GM12878 (cell line): ENCODE results near the gene BAZ2A. TPM values are rescaled to one million over a fixed set of nuclear protein-coding genes. Genes with fewer than 3 reads are reported as not detected.
A peak's percentile ranks its signal among the peaks of the same experiment; 100 is the strongest.

Experiments
- CBFB ChIP-seq: IDR thresholded peaks from 2 replicates; pipeline ENCODE4 v1.6.1; 2016; ENCODE audit warnings: antibody characterized with exemption, low read depth
- CEBPB ChIP-seq, 2 experiments: fragments of 150-350 bp in 1 of 2; IDR thresholded peaks; 2 replicates each; pipeline ENCODE4 v1.6.1; 2012 to 2014; ENCODE audit warnings: low read depth in 2 of 2, low read length in 2 of 2, borderline replicate concordance in 1 of 2, inconsistent platforms in 1 of 2
- CREB1 ChIP-seq: IDR thresholded peaks from 2 replicates; pipeline ENCODE4 v1.6.1; 2012; ENCODE audit warnings: low read depth, mild to moderate bottlenecking, inconsistent platforms
- DPF2 ChIP-seq: fragments of 450-650 bp; IDR thresholded peaks from 2 replicates; pipeline ENCODE4 v1.6.1; 2017; ENCODE audit warnings: mild to moderate bottlenecking
- HDAC6 ChIP-seq: fragments of 200-600 bp; sonication (generic); IDR thresholded peaks from one replicate; pipeline ENCODE4 v1.8.0; 2017; ENCODE audit warnings: antibody characterized with exemption; ENCODE audit not compliant: unreplicated experiment
- IKZF1 ChIP-seq: fragments of 450-650 bp; conservative IDR thresholded peaks from 2 replicates; pipeline ENCODE4 v1.6.1; 2017; ENCODE audit warnings: antibody characterized with exemption, mild to moderate bottlenecking
- IKZF2 ChIP-seq, 2 experiments: fragments of 450-650 bp; IDR thresholded peaks; 2 replicates each; pipeline ENCODE4 v1.6.1; 2017; ENCODE audit warnings: mild to moderate bottlenecking in 2 of 2, moderate library complexity in 2 of 2
- KAT2A ChIP-seq: conservative IDR thresholded peaks from 2 replicates; pipeline ENCODE4 v1.6.1; 2011; ENCODE audit warnings: low read depth, low read length; ENCODE audit not compliant: control insufficient read depth
- MEF2B ChIP-seq: fragments of 450-650 bp; IDR thresholded peaks from 2 replicates; pipeline ENCODE4 v1.6.1; 2018; ENCODE audit warnings: mild to moderate bottlenecking, moderate library complexity; ENCODE audit not compliant: partially characterized antibody, poor library complexity, severe bottlenecking
- MTA2 ChIP-seq: fragments of 450-650 bp; IDR thresholded peaks from 2 replicates; pipeline ENCODE4 v1.6.1; 2016; ENCODE audit warnings: low read depth, mild to moderate bottlenecking, moderate library complexity
- NFIC ChIP-seq: IDR thresholded peaks from 2 replicates; pipeline ENCODE4 v1.6.1; 2012; ENCODE audit warnings: low read depth, mild to moderate bottlenecking, inconsistent platforms, low read length, moderate library complexity
- NR2C1 ChIP-seq: fragments of 450-650 bp; IDR thresholded peaks from 2 replicates; pipeline ENCODE4 v1.6.1; 2017; ENCODE audit warnings: antibody characterized with exemption, mild to moderate bottlenecking, moderate library complexity
- NR2F1 ChIP-seq: fragments of 450-650 bp; conservative IDR thresholded peaks from 2 replicates; pipeline ENCODE4 v1.6.1; 2017; ENCODE audit warnings: mild to moderate bottlenecking
- POLR2AphosphoS2 ChIP-seq: IDR thresholded peaks from 2 replicates; pipeline ENCODE4 v1.6.1; 2011; ENCODE audit warnings: low read depth, mild to moderate bottlenecking, low read length, improper control_type of control experiment, moderate library complexity
- POU2F2 ChIP-seq: IDR thresholded peaks from 3 replicates; pipeline ENCODE4 v1.6.1; 2011; ENCODE audit warnings: low read depth, mild to moderate bottlenecking, low read length, borderline replicate concordance
- RBBP5 ChIP-seq: fragments of 200-600 bp; sonication (generic); conservative IDR thresholded peaks from 2 replicates; pipeline ENCODE4 v1.6.1; 2016
- RUNX3 ChIP-seq: IDR thresholded peaks from 2 replicates; pipeline ENCODE4 v1.6.1; 2012; ENCODE audit warnings: low read length, inconsistent platforms
- TCF12 ChIP-seq: IDR thresholded peaks from 2 replicates; pipeline ENCODE4 v1.6.1; 2011; ENCODE audit warnings: low read depth, mild to moderate bottlenecking, low read length
- ZNF207 ChIP-seq: fragments of 450-650 bp; IDR thresholded peaks from 2 replicates; pipeline ENCODE4 v1.6.1; 2014; ENCODE audit warnings: antibody characterized with exemption, mild to moderate bottlenecking, borderline replicate concordance
- polyA plus RNA-seq, 11 experiments: library from polyadenylated mRNA; depleted of rRNA in 4 of 11; unstranded in 6 of 11; stranded (reverse) in 5 of 11; fragments of >200 nt; fragmentation: Nextera tagmentation in 4 of 11; fragmentation: Illumina TruSeq in 1 of 11; extraction: Ambion mirVana in 4 of 11; extraction: Trizol in 1 of 11; gene quantifications; 1 replicate in 1 of 11; 2 replicates in 10 of 11; pipeline versions ENCODE4 v1.2.1 to v1.2.3, GENCODE V29; 2011 to 2016; ENCODE audit warnings: inconsistent platforms in 2 of 11, missing spikeins in 2 of 11, low read depth in 1 of 11
- total RNA-seq, 4 experiments: library from RNA; depleted of rRNA in 3 of 4; stranded (reverse); fragments of >200 nt in 3 of 4; fragmentation: Illumina TruSeq in 1 of 4; extraction: Trizol in 1 of 4; gene quantifications; 2 replicates each; pipeline versions ENCODE4 v1.2.1 to v1.2.3, GENCODE V29; 2013 to 2021
- TF ChIP-seq, protein P1 (sequence below): fragments of 450-650 bp; IDR thresholded peaks from 2 replicates; pipeline ENCODE4 v1.6.1; 2018; ENCODE audit warnings: borderline replicate concordance, mild to moderate bottlenecking; ENCODE audit not compliant: partially characterized antibody
- TF ChIP-seq, protein P2 (sequence below): fragments of 450-650 bp; IDR thresholded peaks from 2 replicates; pipeline ENCODE4 v1.6.1; 2017; ENCODE audit warnings: low read depth, mild to moderate bottlenecking, moderate library complexity
- TF ChIP-seq, protein P3 (sequence below): fragments of 450-650 bp; conservative IDR thresholded peaks from 2 replicates; pipeline ENCODE4 v1.6.1; 2017; ENCODE audit warnings: mild to moderate bottlenecking, moderate library complexity
- TF ChIP-seq, protein P4 (sequence below): IDR thresholded peaks from 2 replicates; pipeline ENCODE4 v1.6.1; 2012; ENCODE audit warnings: low read depth, low read length, improper control_type of control experiment

BAZ2A gene
- total and polyA plus RNA-seq, 10 of the 15 experiments (the other 5 are each of a cell fraction or from before 2014, with no cell fraction given) = 4.8 to 90.2 (median 29.9) TPM

DNA sequence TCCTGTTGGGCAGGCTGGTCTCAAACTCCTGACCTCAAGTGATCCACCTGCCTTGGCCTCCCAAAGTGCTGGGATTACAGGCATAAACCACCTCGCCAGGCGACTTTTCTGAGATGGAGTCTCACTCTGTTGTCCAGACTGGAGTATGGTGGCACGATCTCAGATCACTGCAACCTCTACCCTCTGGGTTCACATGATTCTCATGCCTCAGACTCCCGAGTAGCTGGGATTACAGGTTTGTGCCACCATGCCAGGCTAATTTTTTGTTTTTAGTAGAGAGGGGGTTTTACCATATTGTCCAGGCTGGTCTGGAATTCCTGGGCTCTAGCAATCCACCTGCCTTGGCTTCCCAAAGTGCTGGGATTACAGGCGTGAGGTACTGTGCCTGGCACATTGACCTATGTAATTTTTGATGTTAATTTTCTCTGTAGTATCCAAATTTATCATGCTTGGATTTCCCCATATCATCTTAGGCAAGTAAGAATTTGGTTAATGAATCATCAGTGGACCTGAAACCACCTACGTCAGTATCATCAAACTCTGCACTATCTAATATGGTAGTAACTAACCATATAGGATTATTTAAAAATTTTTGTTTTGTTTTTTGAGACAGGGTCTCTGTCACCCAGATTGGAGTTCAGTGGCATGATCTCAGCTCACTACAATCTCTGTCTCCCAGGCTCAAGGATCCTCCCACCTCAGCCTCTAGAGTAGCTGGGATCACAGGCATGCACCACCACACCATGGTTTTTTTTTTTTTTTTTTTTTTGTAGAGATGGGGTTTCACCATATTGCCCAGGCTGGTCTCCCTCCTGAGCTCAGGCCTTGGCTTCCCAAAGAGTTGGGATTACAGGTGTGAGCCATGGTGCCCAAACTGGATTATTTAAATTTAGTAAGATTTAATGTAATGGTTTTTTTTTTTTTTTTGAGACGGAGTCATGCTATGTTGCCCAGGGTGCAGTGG is 27.6 kb upstream of the BAZ2A start (continued):
- peak; percentile 15 for TF ChIP-seq MEF2B
- peak; percentile 58; the same call in 1 of the 2 replicates for TF ChIP-seq RUNX3
- TF ChIP-seq POU2F2 = no peak
- TF ChIP-seq HDAC6 = no peak
- peak; percentile 54 for TF ChIP-seq MTA2
- no peak for TF ChIP-seq ZNF207
- TF ChIP-seq, protein P1, sequence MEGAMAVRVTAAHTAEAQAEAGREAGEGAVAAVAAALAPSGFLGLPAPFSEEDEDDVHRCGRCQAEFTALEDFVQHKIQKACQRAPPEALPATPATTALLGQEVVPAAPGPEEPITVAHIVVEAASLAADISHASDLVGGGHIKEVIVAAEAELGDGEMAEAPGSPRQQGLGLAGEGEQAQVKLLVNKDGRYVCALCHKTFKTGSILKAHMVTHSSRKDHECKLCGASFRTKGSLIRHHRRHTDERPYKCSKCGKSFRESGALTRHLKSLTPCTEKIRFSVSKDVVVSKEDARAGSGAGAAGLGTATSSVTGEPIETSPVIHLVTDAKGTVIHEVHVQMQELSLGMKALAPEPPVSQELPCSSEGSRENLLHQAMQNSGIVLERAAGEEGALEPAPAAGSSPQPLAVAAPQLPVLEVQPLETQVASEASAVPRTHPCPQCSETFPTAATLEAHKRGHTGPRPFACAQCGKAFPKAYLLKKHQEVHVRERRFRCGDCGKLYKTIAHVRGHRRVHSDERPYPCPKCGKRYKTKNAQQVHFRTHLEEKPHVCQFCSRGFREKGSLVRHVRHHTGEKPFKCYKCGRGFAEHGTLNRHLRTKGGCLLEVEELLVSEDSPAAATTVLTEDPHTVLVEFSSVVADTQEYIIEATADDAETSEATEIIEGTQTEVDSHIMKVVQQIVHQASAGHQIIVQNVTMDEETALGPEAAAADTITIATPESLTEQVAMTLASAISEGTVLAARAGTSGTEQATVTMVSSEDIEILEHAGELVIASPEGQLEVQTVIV = no peak
- TF ChIP-seq POLR2AphosphoS2 = no peak
- no peak for TF ChIP-seq TCF12
- no peak for TF ChIP-seq CEBPB (IDR thresholded peaks at IDR 0.05; ENCODE audit: borderline replicate concordance in 1 of 2, low read depth in 2 of 2, low read length in 2 of 2)
- TF ChIP-seq NFIC = peak; percentile 23; the same call in 1 of the 2 replicates
- TF ChIP-seq CREB1 = no peak
- TF ChIP-seq, protein P2, sequence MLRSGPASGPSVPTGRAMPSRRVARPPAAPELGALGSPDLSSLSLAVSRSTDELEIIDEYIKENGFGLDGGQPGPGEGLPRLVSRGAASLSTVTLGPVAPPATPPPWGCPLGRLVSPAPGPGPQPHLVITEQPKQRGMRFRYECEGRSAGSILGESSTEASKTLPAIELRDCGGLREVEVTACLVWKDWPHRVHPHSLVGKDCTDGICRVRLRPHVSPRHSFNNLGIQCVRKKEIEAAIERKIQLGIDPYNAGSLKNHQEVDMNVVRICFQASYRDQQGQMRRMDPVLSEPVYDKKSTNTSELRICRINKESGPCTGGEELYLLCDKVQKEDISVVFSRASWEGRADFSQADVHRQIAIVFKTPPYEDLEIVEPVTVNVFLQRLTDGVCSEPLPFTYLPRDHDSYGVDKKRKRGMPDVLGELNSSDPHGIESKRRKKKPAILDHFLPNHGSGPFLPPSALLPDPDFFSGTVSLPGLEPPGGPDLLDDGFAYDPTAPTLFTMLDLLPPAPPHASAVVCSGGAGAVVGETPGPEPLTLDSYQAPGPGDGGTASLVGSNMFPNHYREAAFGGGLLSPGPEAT = peak; percentile 49; the same call in 1 of the 2 replicates
- TF ChIP-seq DPF2 = peak; percentile 51; the same call in 1 of the 2 replicates
- TF ChIP-seq, protein P3, sequence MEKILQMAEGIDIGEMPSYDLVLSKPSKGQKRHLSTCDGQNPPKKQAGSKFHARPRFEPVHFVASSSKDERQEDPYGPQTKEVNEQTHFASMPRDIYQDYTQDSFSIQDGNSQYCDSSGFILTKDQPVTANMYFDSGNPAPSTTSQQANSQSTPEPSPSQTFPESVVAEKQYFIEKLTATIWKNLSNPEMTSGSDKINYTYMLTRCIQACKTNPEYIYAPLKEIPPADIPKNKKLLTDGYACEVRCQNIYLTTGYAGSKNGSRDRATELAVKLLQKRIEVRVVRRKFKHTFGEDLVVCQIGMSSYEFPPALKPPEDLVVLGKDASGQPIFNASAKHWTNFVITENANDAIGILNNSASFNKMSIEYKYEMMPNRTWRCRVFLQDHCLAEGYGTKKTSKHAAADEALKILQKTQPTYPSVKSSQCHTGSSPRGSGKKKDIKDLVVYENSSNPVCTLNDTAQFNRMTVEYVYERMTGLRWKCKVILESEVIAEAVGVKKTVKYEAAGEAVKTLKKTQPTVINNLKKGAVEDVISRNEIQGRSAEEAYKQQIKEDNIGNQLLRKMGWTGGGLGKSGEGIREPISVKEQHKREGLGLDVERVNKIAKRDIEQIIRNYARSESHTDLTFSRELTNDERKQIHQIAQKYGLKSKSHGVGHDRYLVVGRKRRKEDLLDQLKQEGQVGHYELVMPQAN = no peak
- TF ChIP-seq RBBP5 = no peak
- TF ChIP-seq KAT2A = no peak
- peak; percentile 42 to 50; a peak in 1 of 4 replicates for TF ChIP-seq IKZF2 (IDR thresholded peaks at IDR 0.05)
- peak; percentile 52 for TF ChIP-seq NR2F1
- no peak for TF ChIP-seq CBFB
- TF ChIP-seq IKZF1 = peak; percentile 63
- TF ChIP-seq NR2C1 = no peak
- TF ChIP-seq, protein P4, sequence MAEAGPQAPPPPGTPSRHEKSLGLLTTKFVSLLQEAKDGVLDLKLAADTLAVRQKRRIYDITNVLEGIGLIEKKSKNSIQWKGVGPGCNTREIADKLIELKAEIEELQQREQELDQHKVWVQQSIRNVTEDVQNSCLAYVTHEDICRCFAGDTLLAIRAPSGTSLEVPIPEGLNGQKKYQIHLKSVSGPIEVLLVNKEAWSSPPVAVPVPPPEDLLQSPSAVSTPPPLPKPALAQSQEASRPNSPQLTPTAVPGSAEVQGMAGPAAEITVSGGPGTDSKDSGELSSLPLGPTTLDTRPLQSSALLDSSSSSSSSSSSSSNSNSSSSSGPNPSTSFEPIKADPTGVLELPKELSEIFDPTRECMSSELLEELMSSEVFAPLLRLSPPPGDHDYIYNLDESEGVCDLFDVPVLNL = no peak
